Neural crest cell (in vitro differentiated cells): ENCODE results near the gene PTPRR. TPM values are rescaled to one million over a fixed set of nuclear protein-coding genes. Genes with fewer than 3 reads are reported as not detected.

Experiments used
- DNase-seq: peaks from one replicate; pipeline ENCODE4 v3.0.0; 2021; ENCODE audit warnings: low read depth, mixed read lengths, low spot score
- H3K27ac Mint-ChIP-seq: one replicate; pipeline ENCODE4 v1.8.0; 2021; ENCODE audit warnings: mild to moderate bottlenecking, mixed read lengths; ENCODE audit not compliant: unreplicated experiment
- H3K27me3 Mint-ChIP-seq: 2 replicates; pipeline ENCODE4 v1.8.0; 2021; ENCODE audit warnings: low read depth, mild to moderate bottlenecking, mixed read lengths
- H3K36me3 Mint-ChIP-seq: 2 replicates; pipeline ENCODE4 v1.8.0; 2021; ENCODE audit warnings: low read depth, mild to moderate bottlenecking, mixed read lengths
- H3K4me1 Mint-ChIP-seq: 2 replicates; pipeline ENCODE4 v1.8.0; 2021; ENCODE audit warnings: mixed read lengths
- H3K4me3 Mint-ChIP-seq: one replicate; pipeline ENCODE4 v1.8.0; 2021; ENCODE audit warnings: mild to moderate bottlenecking, mixed read lengths
- H3K9me3 Mint-ChIP-seq: 2 replicates; pipeline ENCODE4 v1.8.0; 2021; ENCODE audit warnings: mixed read lengths
- CTCF ChIP-seq: fragments of 200-600 bp; sonication (generic); conservative IDR thresholded peaks from 2 replicates; pipeline ENCODE4 v1.5.0; 2021; ENCODE audit warnings: antibody characterized with exemption, mild to moderate bottlenecking
- total RNA-seq: library from RNA; stranded (reverse); gene quantifications from 2 replicates; pipeline ENCODE4 v1.2.1, GENCODE V29; 2021

PTPRR gene
- total RNA-seq, 1 donor from 2014 or later: 0.61 TPM

- H3K36me3 Mint-ChIP-seq: no peaks in the 10 kb centered on the region
- H3K4me3 Mint-ChIP-seq: no peak overlapping the region
- no peak overlapping the region for H3K27ac Mint-ChIP-seq
- no peak for DNase-seq
- peaks cover 3% of the 10 kb centered on the region for H3K27me3 Mint-ChIP-seq
- H3K9me3 Mint-ChIP-seq: no peaks in the 10 kb centered on the region
- TF ChIP-seq CTCF: no peak
- H3K4me1 Mint-ChIP-seq: peaks cover 17% of the 10 kb centered on the region
These were observed 275.7 kb downstream of the PTPRR start for GRCh38 chr12:70644861-70645260.

DNA sequence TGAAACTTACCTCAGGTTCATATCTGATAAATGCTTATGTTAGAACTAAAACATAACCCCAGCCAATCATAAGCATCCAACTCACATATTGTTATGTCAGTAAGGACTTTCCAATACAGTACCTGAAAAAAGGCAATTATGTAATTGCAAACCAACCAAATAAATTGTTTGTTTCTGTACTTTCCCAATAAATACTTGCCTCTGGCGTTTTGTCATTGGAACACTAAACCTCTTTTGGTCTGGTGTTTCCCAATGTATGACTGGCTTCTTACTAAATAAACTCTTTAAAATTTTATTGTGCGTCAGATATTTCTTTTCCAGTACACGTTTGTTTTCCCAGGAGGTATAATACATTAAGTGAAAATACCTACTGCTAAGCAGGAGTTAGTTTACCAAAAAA is 276.6 kb downstream of the PTPRR start:
- no peak for DNase-seq
- peaks cover 17% of the 10 kb centered on the region for H3K4me1 Mint-ChIP-seq
- no peak overlapping the region for H3K27ac Mint-ChIP-seq
- no peaks in the 10 kb centered on the region for H3K9me3 Mint-ChIP-seq
- peaks cover 3% of the 10 kb centered on the region for H3K27me3 Mint-ChIP-seq
- H3K4me3 Mint-ChIP-seq: no peak overlapping the region
- no peaks in the 10 kb centered on the region for H3K36me3 Mint-ChIP-seq
- TF ChIP-seq CTCF: no peak

- no peaks in the 10 kb centered on the region for H3K9me3 Mint-ChIP-seq
- peaks cover 3% of the 10 kb centered on the region for H3K27me3 Mint-ChIP-seq
- no peaks in the 10 kb centered on the region for H3K36me3 Mint-ChIP-seq
- no peak overlapping the region for H3K27ac Mint-ChIP-seq
- peaks cover 16% of the 10 kb centered on the region for H3K4me1 Mint-ChIP-seq
- no peak overlapping the region for H3K4me3 Mint-ChIP-seq
- DNase-seq: no peak
- no peak for TF ChIP-seq CTCF
These were observed 278.8 kb downstream of the PTPRR start for GRCh38 chr12:70641691-70642090.

DNA sequence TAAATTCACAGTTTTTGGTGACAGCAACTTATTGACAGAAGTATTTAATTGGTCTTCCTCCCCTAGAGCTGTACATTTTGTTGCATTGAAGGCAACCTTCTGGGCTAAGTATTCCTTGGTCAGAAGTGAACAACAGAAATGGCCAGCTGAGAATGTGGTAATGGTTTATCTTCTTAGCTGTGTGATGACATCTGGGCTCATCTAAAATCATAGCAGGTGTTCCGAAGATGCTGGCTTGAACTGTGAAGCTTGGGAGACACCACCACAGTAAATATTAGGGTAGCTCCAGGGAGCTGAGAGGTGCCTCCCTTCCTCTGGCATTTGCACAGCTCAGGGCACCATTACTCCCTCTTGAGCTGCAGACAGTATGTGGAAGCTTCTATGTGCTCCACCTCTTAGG is 279.6 kb downstream of the PTPRR start:
- H3K4me1 Mint-ChIP-seq: peaks cover 9% of the 10 kb centered on the region
- H3K4me3 Mint-ChIP-seq: no peak overlapping the region

GRCh38 chr12:70639535-70639934 is 281.0 kb downstream of the PTPRR start:
- Mint-ChIP-seq H3K4me1 (no peaks in the 10 kb centered on the region), H3K36me3 (no peaks in the 10 kb centered on the region), H3K27me3 (no peaks in the 10 kb centered on the region), H3K9me3 (no peaks in the 10 kb centered on the region), H3K4me3 (no peak overlapping the region), H3K27ac (no peak overlapping the region)
- no peak for DNase-seq
- no peak for TF ChIP-seq CTCF

More for the DNA sequence above, 279.6 kb downstream of the PTPRR start:
- no peak for TF ChIP-seq CTCF
- Mint-ChIP-seq H3K27me3 (peaks cover 3% of the 10 kb centered on the region), H3K9me3 (no peaks in the 10 kb centered on the region), H3K36me3 (no peaks in the 10 kb centered on the region), H3K27ac (no peak overlapping the region)
- DNase-seq: no peak
